ENCODE data around the gene GPC3.

The GPC3 gene

DNA sequence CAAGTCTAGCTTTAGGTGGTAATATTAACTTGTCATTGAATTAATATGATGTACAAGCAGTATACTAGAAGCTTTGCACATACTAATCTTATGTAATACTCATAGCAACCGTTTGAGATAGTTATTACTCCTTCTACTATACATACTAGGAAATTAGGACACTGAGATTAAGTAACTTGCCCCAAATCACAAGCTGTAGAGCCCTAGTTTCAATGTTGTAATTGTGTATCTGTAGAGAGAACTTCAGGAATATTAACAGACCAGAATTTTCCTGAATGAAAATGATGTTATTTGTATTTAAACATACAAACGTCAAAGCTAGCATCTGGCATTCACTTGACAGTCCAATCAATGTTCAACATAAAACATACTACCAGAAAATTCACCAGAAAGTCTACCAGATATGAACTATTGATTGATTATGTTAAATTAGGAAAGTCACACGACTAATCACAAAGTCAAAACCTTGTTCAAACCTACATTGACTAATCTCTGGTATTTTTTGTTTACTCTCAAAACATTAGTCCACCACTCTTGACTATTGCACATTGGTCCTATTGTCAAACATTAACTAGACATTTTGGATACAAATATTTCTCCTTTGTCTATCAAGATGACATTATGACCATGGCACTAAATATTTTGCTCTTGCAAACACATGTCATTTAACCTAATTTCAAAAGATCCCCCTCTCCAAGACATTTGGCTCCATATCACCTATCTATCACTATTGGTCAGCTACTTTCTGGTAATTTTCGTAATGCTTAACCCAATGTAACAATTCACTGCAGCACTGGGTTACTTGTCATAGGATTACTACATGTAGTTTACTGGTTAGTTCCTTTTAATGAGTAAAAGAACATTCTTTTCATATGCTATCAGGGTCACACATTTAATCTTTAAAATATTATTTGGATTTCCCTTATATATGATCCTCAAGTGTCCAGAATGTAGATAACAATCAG, 100.7 kb downstream of the GPC3 start:
- DNase-seq (ENCODE audit: low read depth, low spot score), result no peak

GRCh38 chrX:133881893-133882292, 103.5 kb downstream of the GPC3 start:
- no peak for DNase-seq (ENCODE audit: low read depth, low spot score)

GRCh38 chrX:133881007-133881406, 104.4 kb downstream of the GPC3 start:
- DNase-seq (ENCODE audit: low read depth, low spot score), result no peak

DNA sequence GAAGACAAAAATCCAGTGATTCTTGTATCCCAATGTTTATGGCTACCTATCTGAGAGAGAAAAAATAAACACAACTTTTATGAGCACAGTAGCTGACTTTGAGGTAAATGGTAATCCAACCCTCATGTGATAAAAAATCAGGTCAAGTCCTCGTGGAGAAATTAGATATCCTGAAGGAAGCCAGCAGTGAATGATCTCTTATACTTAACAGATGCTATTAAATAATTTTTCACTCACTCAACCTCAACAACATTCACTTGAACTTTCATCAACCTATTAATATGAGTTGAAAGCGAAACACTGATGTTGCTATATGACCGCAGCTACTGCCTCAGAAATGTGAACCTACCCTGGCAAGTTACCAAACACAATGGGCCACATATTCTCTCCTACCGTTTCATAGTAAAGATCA, 105.4 kb downstream of the GPC3 start:
- DNase-seq (ENCODE audit: low read depth, low spot score), result no peak

DNA sequence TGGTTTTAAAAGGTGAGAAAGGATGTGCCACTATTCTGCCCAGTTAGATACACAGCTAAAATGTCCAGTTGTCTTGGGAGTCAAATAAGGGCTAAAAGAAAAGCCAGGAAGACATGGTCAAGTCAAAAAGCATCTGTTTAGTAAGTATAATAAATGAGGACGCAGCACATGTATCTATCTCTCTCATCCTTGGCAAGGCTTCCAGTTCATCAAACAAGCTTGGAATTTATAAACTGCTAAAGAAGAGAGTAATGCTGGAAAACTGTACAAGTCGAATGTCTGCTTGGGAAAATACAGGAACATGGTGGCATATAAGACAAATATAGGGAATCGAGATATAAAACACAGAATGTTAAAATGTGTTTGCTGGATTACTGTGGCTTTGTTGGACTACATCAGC, 106.7 kb downstream of the GPC3 start:
- DNase-seq (ENCODE audit: low read depth, low spot score), result no peak

GRCh38 chrX:133876646-133877045, 108.7 kb downstream of the GPC3 start:
- DNase-seq (ENCODE audit: low read depth, low spot score), result no peak

DNA sequence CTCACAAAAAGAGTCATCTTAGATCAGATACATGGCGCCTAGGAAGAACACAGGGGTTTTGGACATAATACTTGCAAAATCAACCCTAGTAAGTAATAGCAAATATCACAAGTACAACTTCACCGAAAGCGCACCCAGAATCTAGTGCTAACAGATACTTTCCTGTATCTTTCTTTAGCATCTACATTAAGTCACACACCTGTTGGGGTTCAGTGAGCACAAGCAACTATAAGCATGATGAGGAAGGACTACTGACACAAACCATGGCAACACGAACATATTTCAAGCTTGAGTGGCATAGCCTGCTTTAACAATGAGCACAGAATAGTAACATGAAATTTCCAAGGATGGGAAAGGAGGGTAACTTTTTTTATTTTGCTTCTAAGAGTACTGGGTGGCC, 116.1 kb downstream of the GPC3 start:
- no peak for DNase-seq (ENCODE audit: low read depth, low spot score)

- no peak for DNase-seq (ENCODE audit: low read depth, low spot score)
Observed at GRCh38 chrX:133868682-133869081, 116.7 kb downstream of the GPC3 start.

- DNase-seq (ENCODE audit: low read depth, low spot score), result no peak
Observed at GRCh38 chrX:133868250-133868649, 117.1 kb downstream of the GPC3 start.

DNA sequence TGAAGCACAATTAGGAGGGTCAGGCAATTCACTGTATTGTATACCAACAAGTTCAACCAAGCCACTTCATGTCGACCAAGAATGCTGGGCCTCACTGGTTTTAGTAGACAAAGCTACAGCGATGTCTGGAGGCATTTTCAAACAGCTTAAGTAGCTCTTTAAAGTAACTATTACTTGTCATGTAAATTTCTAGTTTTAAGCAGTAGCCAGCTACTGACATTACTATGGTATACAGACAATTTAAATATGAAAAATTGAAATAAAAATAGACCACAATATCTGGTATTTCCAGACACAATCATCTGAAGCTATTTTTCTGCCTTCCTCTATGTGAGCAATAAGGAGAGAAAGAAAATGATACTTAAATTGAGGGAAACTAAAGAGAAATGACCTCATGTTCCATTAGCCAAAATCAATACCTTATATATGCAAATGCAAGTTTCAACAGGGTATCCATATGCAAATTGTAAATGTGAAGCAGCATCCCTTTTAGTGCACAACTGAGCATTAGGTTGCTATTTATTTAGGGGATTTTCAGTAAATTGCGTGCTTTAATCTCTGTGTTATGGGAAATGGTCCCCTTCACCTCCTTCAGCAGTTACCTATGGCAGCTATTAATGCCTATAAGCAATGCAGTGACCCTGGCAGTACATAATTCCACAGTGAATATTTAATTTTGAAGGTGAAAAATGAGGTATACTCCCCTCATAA, 119.5 kb downstream of the GPC3 start:
- no peak for DNase-seq (ENCODE audit: low read depth, low spot score)

GRCh38 chrX:133864236-133864635, 121.2 kb downstream of the GPC3 start:
- no peak for DNase-seq (ENCODE audit: low read depth, low spot score)

DNA sequence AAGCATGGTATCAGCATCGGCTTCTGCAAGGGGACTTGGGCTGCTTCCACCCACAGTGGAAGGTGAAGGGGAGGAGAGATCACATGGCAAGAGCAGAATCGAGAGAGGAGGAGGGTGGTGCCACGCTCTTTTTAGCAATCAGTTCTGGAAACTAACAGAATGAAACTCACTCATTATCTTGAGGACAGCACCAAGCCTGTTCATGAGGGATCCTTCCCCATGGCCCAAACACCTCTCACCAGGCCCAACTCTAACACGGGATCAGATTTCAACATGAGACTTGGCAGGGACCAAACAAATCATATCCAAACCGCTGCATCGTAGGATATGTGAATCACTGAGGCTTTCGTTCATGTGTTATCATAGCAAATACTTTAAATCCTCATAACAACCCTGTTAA, 125.5 kb downstream of the GPC3 start:
- DNase-seq (ENCODE audit: low read depth, low spot score), result no peak

DNA sequence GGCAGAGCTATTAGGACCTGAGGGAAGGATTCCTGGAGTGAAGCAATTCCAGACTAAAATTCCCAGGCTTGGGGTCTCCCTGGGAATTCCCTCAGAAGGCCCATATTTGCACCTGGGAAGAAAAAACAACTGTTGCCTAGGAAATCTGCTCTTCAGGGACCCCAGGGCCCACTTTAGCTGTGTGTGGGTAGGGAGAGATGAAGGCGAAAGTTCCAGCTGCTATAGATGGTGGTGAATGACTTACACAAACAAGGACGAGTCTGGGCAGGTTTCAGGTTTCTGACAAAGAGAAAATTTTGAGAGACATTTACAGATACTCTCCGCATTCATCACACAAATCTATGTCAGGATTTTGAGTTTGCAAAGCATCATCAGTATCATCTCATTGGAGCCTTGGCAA, 126.1 kb downstream of the GPC3 start:
- no peak for DNase-seq (ENCODE audit: low read depth, low spot score)

DNA sequence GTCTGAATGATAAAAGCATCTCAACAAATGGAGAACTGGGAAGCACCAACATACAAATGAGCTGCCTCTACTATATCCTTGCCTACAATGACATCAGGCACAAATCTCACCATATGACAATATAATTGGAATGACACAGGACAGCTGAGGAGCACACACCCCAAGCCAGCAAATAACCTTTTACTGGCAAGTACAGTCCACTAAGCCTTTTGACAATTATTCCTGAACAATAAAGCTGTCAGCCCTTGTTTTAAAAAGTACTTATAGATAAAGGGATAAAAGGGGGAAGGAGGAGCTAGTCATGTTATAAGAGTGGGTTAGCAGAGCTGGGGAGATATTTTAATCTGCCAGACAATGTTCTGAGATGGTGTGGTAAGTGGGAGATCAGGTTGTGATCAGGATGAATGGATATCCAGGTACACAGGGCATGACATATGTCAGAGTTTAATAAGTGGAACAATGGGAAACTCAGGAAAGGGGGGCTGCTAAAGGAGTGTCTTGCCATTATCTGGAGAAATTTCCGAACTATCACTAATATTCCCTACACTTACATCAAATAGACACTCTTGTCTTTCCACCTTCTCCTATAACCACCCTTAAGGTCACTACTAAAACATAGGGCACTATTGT, 127.6 kb downstream of the GPC3 start:
- DNase-seq (ENCODE audit: low read depth, low spot score), result no peak

DNA sequence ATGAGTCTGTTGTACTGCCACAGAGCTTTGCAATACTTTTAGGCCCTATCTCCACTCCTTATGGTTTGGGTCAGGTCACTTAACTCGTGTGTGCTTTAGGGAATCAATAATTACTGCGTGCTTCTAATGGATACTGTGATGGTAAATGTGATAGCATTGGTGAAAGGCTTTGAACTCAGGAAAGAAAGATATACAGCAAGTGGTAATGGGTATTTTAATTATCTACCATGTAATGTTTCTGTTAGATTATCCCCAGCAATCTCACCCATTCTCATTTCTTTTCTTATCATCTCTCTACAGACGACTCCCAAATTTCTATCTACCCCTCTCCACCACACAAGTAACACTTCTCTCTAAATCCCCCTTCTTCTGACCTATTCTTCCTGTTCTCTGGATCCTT, 128.6 kb downstream of the GPC3 start:
- DNase-seq (ENCODE audit: low read depth, low spot score), result no peak

DNA sequence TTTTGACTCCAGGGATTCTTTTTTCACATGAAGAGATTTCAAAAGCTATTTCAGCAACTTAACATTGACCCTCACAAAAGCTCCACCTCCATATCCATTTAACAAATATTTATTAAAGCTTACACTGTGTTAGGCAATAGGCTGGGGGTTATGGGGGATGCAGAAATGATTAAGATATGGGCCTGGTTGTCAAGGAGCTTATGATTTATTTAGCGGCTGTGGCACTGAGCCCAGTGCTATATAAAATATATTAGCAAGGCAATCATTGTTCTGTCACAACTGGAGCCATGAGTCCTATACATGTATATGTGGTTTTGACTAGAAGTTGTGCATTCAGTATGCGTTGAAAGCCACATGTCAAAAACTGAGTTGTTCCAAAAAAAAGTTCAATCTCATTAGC, 131.1 kb downstream of the GPC3 start:
- no peak for DNase-seq (ENCODE audit: low read depth, low spot score)

DNA sequence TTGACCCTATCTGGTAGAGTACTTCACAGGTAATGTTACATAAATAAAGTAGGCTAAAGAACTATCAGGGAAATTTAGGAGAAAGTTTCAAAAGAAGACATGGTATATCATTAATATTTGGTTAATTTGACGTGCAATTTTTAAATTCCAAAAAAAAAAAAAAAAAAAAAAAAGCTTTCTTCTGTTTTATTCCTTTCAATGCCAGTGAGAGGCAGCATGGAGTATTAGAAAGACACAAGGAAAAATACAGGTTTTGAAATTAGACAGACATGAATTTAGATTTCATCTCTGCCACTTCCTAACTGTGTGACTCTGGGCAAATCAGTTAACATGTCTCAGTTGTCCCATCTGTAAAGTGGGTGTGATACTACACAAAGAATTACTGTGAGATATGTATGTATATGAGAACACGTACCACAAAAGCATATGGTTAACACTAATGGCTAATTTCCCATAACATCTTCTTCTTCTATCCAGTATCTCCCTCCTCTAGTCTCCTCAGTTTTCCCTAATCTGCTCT, 132.5 kb downstream of the GPC3 start:
- DNase-seq (ENCODE audit: low read depth, low spot score), result no peak

DNA sequence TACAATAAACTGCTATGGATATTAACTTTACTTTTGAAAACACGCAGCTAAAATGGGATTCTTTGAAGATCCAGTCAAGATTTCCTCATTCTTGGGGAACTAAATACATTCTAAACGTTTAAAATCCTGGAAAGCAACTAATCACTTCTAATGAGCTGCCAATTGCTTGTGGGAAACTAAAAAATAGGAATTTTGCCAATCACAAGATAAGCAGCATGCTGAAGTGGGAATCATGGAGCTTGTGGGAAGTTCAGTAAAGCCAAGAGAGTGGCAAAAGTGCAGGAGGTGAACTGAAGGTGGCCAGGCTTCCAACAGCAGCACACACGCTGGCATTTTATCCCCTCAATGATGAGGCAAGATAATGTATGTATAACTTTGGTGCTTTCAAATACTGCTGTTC, 133.0 kb downstream of the GPC3 start:
- no peak for DNase-seq (ENCODE audit: low read depth, low spot score)

GRCh38 chrX:133850399-133850798, 135.0 kb downstream of the GPC3 start:
- no peak for DNase-seq (ENCODE audit: low read depth, low spot score)

DNA sequence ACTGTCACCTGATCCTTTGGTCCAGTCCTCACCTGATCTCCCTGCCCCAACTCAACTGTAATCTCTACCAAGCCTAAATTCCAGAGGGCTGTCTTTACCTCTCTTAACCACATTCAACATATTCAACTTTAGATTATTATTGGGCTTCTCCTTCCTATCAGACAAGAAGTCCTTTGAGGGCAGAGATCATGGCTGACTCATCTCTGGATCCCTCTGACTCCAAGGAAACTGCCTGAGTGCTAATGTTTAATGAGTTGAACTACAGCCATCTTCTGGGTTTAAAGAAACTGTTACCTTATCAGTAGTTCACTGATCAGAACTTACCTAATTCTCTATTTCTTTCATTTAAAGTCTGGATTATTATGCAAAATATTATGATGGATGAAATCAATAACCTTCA, 135.7 kb downstream of the GPC3 start:
- no peak for DNase-seq (ENCODE audit: low read depth, low spot score)

DNA sequence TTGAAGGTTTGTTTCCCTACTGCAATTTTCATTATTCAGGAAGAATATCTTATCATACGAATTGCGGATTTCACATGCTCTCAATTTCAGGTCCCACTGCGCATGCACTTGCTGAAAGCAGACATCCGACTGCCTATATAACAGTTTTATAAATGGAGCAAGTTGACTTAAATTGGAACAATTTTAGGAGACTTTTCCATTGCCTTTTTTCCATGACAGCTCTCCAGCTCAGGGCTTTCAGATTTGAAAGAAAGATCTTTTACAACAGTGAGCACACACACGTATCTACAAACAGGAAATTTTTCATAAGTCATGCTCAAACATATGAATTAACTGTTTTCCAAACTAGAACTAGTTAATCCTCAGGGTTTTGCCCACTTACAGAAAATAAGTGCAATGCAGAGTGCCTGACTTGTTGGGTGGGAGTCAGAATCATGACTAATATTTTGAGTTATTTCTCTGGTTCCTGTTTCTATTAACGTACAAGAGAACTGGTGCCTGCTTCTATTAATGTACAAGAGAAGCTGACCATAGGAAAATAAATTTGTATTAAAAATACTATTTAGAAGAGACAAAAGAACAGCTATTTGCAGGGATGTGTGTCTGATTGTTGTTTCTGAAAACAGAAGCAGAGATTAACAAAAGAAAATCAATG, 137.9 kb downstream of the GPC3 start:
- no peak for DNase-seq (ENCODE audit: low read depth, low spot score)

DNA sequence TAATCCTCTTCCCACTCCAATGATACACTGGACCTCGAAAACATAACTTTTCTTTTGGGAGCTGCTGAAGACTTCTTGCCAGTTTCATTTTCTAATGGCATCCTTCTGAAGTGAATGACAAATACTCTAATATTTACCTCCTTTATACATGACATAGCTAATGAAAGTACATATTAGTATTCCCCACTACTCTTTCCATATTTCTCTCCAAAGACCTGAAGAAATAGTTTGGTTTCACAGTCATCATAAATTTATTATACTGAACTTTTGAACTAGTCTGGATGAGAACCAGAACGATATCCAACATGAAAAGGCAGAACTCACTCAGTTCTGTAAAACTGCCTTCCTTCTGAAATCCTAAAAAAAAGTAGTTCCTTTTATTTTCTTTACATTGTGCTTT, 139.1 kb downstream of the GPC3 start:
- no peak for DNase-seq (ENCODE audit: low read depth, low spot score)
